Stimulated activated CD8-positive, alpha-beta memory T cell treated with anti-CD3 and anti-CD28 coated beads, Interleukin-7, amount 100 ng/mL, for 48 hours (primary cell): Measurements from ENCODE around the gene ZNF438.

Source experiments
- DNase-seq, 2 donors: peaks; one replicate each; pipeline ENCODE4 v3.0.0-alpha.2; 2020; ENCODE audit warnings: low read depth in 1 of 2; ENCODE audit errors: extremely low read depth in 1 of 2

The ZNF438 gene

GRCh38 chr10:30897048-30897447 lies 134.6 kb downstream of the ZNF438 start:
- no peak for DNase-seq

GRCh38 chr10:30894221-30894620 lies 137.4 kb downstream of the ZNF438 start:
- no peak for DNase-seq

GRCh38 chr10:30893208-30893607 lies 138.5 kb downstream of the ZNF438 start:
- DNase-seq, result no peak

GRCh38 chr10:30887839-30888238 lies 143.8 kb downstream of the ZNF438 start:
- no peak for DNase-seq

GRCh38 chr10:30885423-30885822 lies 146.2 kb downstream of the ZNF438 start:
- no peak for DNase-seq

- no peak for DNase-seq
These were observed 147.9 kb downstream of the ZNF438 start for GRCh38 chr10:30883751-30884150.

GRCh38 chr10:30883116-30883515 lies 148.5 kb downstream of the ZNF438 start:
- DNase-seq, result no peak

GRCh38 chr10:30882281-30882680 lies 149.4 kb downstream of the ZNF438 start:
- DNase-seq, result no peak

GRCh38 chr10:30878920-30879319 lies 152.7 kb downstream of the ZNF438 start:
- DNase-seq, result no peak

- DNase-seq, result no peak
These were observed 154.6 kb downstream of the ZNF438 start for GRCh38 chr10:30877111-30877510.

GRCh38 chr10:30873411-30873810 lies 158.3 kb downstream of the ZNF438 start:
- no peak for DNase-seq

- no peak for DNase-seq
These were observed 160.8 kb downstream of the ZNF438 start for GRCh38 chr10:30870896-30871295.

- DNase-seq, result no peak
These were observed 162.1 kb downstream of the ZNF438 start for GRCh38 chr10:30869566-30869965.

GRCh38 chr10:30868611-30869010 lies 163.1 kb downstream of the ZNF438 start:
- DNase-seq, result no peak

GRCh38 chr10:30866896-30867295 lies 164.8 kb downstream of the ZNF438 start:
- no peak for DNase-seq

- DNase-seq, result no peak
These were observed 166.3 kb downstream of the ZNF438 start for GRCh38 chr10:30865141-30865926.

GRCh38 chr10:30863516-30864210 lies 168.0 kb downstream of the ZNF438 start:
- no peak for DNase-seq

GRCh38 chr10:30862486-30862885 lies 169.2 kb downstream of the ZNF438 start:
- no peak for DNase-seq

GRCh38 chr10:30861976-30862375 lies 169.7 kb downstream of the ZNF438 start:
- DNase-seq, result no peak

GRCh38 chr10:30861221-30861620 lies 170.4 kb downstream of the ZNF438 start:
- DNase-seq, result no peak

GRCh38 chr10:30858499-30858898 lies 173.2 kb downstream of the ZNF438 start:
- no peak for DNase-seq

- no peak for DNase-seq
These were observed 173.9 kb downstream of the ZNF438 start for GRCh38 chr10:30857803-30858202.
